Esophagus muscularis mucosa (tissue), 4 donors: ENCODE measurements around the gene SFT2D2.

Experiments
- CTCF ChIP-seq, 3 experiments: fragments of 200-600 bp in 2 of 3; fragments of 450-650 bp in 1 of 3; sonication (generic) in 2 of 3; IDR thresholded peaks; one replicate each; pipeline ENCODE4 v1.5.1; 2017 to 2019; ENCODE audit warnings: antibody characterized with exemption in 3 of 3, mild to moderate bottlenecking in 2 of 3, moderate library complexity in 1 of 3
- EP300 ChIP-seq: sonication (generic); formaldehyde crosslinking; IDR thresholded peaks from one replicate; pipeline ENCODE4 v1.6.1; 2017; ENCODE audit warnings: antibody characterized with exemption
- POLR2A ChIP-seq: fragments of 450-650 bp; IDR thresholded peaks from one replicate; pipeline ENCODE4 v1.6.1; 2017; ENCODE audit warnings: antibody characterized with exemption, moderate library complexity, mild to moderate bottlenecking, low read depth
- POLR2AphosphoS5 ChIP-seq, 2 donors: sonication (generic); formaldehyde crosslinking; IDR thresholded peaks; one replicate each; pipeline ENCODE4 v1.6.1; 2017; ENCODE audit warnings: antibody characterized with exemption in 2 of 2

- TF ChIP-seq EP300 (no peak), CTCF (IDR thresholded peaks at IDR 0.05) (no peak), POLR2A (no peak), POLR2AphosphoS5 (IDR thresholded peaks at IDR 0.05) (no peak)
Measured at GRCh38 chr1:168271636-168272035, 45.8 kb downstream of the SFT2D2 start.
